IMR-90 (cell line): ENCODE results near the gene GSN.

Experiments used
- CEBPB ChIP-seq: IDR thresholded peaks from 2 replicates; pipeline ENCODE4 v1.6.1; 2012; ENCODE audit warnings: low read depth, low read length, improper control_type of control experiment
- MAFK ChIP-seq: IDR thresholded peaks from 2 replicates; pipeline ENCODE4 v1.6.1; 2012; ENCODE audit warnings: low read depth, low read length, improper control_type of control experiment
- NFE2L2 ChIP-seq: fragments of 150-350 bp; IDR thresholded peaks from 2 replicates; pipeline ENCODE4 v1.6.1; 2016; ENCODE audit warnings: low read depth, mild to moderate bottlenecking, low read length
- POLR2A ChIP-seq: IDR thresholded peaks from 2 replicates; pipeline ENCODE4 v1.6.1; 2012; ENCODE audit warnings: mild to moderate bottlenecking, low read depth, low read length
- RCOR1 ChIP-seq: IDR thresholded peaks from 2 replicates; pipeline ENCODE4 v1.6.1; 2012; ENCODE audit warnings: mild to moderate bottlenecking, low read length, improper control_type of control experiment; ENCODE audit not compliant: insufficient replicate concordance
- RFX5 ChIP-seq: IDR thresholded peaks from 2 replicates; pipeline ENCODE4 v1.8.0; 2012; ENCODE audit warnings: low read depth, mild to moderate bottlenecking, low read length, moderate library complexity
- TF ChIP-seq, protein P1 (sequence below): conservative IDR thresholded peaks from 2 replicates; pipeline ENCODE4 v1.5.1; 2012; ENCODE audit warnings: mild to moderate bottlenecking, low read depth, low read length, improper control_type of control experiment
- TF ChIP-seq, protein P2 (sequence below): fragments of 150-350 bp; IDR thresholded peaks from 2 replicates; pipeline ENCODE4 v1.6.1; 2017; ENCODE audit warnings: mild to moderate bottlenecking, antibody characterized with exemption, low read length, low read depth

- TF ChIP-seq CEBPB (no peak), POLR2A (no peak), RCOR1 (no peak), MAFK (no peak), NFE2L2 (no peak), RFX5 (no peak)
- TF ChIP-seq, protein P1, sequence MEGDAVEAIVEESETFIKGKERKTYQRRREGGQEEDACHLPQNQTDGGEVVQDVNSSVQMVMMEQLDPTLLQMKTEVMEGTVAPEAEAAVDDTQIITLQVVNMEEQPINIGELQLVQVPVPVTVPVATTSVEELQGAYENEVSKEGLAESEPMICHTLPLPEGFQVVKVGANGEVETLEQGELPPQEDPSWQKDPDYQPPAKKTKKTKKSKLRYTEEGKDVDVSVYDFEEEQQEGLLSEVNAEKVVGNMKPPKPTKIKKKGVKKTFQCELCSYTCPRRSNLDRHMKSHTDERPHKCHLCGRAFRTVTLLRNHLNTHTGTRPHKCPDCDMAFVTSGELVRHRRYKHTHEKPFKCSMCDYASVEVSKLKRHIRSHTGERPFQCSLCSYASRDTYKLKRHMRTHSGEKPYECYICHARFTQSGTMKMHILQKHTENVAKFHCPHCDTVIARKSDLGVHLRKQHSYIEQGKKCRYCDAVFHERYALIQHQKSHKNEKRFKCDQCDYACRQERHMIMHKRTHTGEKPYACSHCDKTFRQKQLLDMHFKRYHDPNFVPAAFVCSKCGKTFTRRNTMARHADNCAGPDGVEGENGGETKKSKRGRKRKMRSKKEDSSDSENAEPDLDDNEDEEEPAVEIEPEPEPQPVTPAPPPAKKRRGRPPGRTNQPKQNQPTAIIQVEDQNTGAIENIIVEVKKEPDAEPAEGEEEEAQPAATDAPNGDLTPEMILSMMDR, result no peak
- TF ChIP-seq, protein P2, sequence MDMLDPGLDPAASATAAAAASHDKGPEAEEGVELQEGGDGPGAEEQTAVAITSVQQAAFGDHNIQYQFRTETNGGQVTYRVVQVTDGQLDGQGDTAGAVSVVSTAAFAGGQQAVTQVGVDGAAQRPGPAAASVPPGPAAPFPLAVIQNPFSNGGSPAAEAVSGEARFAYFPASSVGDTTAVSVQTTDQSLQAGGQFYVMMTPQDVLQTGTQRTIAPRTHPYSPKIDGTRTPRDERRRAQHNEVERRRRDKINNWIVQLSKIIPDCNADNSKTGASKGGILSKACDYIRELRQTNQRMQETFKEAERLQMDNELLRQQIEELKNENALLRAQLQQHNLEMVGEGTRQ, result no peak
Measured at GRCh38 chr9:121239071-121239470, 28.9 kb upstream of the GSN start.
